GM03348 (cell line): ENCODE measurements around the gene C19orf85.
"Not testable (repeated sequence)": the region's sequence is repeated elsewhere in the genome, so short reads cannot be mapped to it uniquely, and the experiment has no call there.

Source experiments
- DNase-seq: peaks from one replicate; pipeline ENCODE4 v3.0.0; 2012; ENCODE audit warnings: low spot score

C19orf85 gene

DNA sequence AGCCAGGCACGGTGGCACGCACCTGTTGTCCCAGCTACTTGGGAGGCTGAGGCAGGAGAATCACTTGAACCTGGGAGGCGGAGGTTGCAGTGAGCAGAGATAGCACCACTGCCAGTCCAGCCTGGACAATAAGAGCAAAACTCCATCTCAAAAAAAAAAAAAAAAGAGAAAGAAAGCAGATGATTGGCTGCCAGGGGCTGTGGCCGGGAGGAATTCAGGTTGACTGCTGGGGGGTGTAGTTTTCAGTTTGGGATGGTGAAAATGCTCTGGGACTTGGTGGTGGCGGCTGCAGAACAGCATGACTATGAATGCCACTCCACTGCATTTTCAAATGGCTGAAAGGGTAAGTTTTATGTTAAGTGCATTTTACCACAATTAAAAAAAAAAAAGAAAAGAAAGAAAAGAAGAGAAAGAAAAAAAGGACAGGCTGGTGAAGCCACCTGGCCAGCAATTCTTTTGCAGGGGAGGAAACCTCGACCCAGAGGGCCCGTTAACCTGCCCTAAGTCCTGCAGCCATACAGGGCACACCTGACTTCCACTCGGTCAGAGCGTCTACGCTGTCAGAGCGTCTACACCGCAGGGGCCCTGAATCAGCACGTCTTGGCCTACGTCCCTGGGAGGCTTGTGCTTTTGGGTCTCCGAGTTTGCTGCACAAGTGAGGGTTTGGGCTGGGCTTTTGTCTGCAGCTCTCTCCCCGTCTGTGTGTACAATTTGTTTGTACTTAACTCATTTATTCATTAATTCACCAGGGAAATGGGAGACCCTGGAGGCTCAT is 6.7 kb downstream of the C19orf85 start:
- DNase-seq = no peak

DNA sequence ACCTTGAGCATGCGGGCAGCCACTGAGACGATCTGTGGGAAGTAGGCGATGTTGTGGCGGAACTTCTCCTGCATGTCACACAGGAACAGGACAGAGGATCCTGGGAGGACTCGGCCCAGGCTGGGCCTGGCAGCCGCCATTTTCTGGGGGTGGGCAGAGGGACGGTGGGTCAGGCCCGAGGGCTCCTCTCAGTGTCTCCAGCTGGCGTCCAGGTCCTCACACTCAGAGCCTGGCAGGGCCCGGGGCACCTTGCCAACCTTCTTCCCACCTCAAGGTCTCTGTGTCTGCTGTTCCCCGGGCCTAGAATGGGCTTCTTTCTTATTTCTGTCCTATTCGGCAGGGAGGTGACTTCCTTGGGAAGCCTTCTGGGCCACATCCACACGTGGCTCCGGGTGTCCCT is 8.2 kb downstream of the C19orf85 start:
- no peak for DNase-seq

DNA sequence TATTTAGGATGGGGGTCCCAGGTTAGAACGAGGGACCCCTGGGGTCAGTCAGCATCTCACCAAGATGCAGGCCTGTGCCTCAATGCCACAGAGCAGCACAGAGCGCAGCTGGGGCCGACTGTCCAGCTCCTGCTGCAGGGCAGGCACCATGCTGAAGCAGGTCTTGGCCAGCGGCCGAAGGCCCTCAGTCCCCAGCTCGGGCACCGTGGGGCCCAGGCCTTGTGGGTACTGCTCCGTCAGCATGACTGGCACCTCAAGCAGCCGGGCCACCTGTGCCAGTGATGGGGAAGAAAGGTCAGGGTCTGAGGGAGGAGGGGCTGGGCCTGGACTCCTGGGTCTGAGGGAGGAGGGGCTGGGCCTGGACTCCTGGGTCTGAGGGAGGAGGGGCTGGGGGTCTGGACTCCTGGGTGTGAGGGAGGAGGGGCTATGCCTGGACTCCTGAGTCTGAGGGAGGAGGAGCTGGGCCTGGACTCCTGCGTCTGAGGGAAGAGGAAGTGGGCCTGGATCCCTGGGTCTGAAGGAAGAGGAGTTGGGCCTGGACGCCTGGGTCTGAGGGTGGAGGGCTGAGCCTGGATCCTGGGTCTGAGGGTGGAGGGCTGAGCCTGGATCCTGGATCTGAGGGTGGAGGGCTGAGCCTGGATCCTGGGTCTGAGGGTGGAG is 8.8 kb downstream of the C19orf85 start:
- DNase-seq = no peak

DNA sequence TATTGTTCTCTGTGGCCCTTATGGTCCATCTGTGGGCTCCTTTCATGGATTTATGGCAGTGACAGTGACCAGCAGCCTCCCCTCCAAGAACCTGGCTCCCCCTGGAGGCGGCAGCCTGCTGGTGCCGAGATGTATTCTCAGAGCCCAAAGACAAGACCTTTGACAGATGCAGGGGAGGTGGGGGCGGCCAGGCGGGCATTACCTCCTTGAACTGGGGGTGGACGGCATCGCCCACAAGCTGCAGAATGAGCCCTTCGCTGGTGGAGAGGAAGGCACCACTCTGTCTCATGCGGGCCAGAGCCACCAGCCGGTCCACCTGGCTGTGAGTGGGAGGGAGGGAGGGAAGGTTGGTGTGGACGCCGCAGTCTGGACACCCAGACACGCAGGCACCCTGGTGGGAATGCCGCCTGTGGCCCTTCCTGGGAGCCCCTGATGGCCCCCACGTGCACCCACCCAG is 9.7 kb downstream of the C19orf85 start:
- peak; percentile 66 for DNase-seq

DNA sequence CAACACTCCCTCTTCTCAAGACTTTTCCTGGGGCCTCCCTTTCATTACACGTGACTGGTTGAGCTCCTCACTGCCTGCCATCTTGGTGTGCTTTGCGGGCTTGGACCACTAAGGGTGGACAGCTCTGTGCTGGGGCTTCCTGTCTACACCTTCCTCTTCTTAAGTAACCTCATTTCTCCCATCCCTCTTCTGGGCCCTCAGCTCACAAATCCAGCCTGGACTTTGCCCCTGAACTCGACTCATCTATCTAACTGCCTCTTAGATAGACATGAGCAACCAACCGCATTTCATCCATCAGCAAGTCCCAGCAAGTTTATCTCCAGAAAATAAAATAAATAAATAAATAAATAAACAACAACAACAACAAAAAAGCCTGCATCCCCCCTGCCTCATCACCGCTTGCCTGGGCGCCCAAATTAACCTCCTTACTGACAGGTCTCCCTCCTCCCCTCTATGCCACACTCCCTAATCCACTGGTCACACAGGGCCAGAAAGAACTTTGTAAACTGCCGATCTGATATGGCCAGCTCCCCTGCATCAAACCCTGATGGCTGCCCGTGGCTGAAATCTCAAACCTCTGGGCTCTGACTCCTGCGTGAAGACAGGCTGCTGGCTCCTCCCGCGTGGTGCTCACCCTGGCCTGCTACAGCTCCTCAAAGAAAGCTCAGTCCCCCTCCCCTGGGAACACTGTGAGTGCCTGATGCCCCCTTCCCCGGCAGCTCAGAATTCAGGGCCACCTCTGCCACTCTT is 10.9 kb downstream of the C19orf85 start:
- no peak for DNase-seq

DNA sequence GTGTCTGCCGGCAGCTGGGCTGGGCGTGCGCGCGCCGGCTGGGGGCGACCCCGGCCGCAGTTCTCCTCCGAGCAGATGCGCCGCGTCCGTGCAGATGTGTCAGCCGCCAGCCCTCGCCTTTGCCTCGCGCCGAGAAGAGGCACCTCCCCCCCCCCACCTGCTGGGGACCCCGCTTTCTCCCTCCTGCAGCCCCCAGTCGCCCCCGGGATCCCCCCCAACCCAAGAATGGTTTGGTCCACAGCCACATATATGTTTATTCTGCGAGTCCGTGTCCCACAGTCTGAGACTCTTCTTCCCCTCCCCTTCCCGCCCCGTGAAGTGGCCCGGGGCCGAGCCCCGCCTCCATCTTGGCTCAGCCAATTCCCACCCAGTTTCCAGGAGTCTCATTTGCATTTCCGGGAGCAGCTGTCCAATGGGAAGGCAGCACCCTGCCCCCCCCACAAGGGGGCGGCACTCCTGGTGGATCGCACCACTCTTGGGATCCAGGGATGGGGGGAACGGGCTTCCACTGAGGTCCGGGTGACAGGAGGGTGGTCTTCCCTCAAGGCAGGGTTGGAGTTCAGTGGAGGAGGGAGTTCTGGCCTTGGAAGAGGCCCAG is 11.7 kb downstream of the C19orf85 start:
- peak; percentile 80 for DNase-seq

DNA sequence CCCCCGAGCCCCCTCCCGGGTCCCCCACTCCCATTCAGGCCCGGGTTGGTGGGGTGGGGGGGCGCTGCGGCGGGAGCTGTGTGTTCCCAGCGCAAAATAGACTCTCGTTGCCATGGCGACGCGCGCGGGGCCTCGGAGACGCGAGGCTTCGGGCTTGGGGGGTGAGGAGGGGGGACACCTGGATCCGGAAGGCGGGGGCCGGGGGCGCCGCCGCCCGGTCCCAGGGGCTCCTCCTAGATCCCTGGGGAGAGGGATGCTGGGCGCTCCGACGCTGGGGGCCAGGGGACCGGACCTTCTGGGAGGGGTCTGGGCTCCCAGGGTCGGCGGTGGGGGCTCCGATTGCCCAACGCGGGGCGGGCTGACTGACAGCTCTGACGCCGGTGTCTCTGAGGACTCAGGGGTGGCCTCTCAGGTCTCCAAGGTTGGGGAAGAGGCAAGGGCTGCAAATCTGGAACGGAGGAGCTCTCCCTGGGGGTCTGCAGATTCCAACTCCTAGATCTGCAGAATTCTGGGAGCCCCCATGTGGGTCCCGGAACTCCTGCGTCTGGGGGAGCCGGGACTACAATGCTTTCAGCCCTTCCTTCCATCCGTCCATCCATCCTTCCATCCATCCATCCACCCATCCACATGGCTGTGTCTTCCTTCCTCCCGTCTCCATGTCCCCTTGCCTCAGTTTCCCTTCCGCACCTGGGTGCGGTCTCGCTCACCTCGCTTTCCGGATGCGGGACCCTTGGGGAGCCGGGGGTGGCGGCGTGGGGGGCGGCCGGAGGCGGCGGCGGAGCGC is 12.4 kb downstream of the C19orf85 start:
- no peak for DNase-seq

DNA sequence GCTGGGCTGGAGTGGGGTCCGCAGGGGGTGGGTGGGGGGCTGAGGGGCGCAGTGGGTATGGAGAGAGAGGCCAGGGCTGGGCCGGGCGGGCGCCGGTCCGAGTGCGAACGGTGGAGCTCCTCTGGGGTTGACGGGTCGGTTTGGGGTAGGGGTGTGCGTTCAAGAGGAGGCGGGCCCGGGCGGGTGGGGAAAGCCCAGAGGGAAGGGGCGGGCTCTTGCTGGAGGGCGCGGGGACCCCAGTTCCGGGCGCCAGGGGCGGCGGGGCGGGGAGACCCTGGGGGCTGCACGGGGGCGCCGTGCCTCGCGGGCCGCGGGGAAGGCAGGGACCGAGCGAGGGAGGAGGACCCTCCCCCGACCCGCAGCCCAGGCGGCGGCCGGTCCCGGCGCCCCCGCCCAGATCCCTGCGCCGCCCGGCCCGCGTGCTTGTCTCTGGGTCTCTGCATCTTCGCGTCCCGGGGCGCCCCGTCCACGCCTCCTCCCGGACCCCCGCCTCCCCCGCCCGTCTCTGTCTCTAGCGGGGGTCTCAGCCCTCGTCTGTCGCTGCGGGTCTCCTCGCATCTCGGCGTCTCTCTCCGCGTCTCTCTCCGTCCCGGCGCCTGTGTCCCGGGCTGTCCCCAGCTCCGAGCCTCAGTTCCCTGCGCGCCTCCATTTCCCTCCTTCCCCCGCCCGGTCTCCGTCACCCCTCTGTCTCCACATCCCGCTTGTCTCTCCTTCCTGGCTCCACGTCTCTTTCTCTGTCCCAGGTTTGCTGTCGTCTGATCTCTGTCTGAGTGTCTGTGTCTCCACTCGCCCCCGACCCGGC is 13.2 kb downstream of the C19orf85 start:
- DNase-seq = no peak

DNA sequence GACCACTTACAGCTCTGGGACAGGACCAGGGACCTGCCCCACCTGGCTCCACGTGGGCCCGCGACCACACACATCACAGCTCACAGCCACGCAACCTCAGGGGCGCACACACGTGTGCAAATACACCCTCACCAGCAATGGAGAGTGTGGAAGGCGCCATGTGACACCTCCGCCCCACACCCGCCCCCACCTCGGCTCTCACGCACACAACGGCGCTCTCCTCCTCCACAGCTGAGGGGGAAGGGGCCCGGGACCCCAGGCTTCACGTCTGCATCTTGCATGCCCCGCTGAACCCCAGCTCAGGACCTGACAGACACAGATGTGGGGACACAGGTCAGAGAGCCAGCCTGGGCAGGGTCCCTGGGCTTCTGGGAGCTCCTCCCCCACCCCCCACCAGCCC is 15.1 kb downstream of the C19orf85 start:
- no peak for DNase-seq

DNA sequence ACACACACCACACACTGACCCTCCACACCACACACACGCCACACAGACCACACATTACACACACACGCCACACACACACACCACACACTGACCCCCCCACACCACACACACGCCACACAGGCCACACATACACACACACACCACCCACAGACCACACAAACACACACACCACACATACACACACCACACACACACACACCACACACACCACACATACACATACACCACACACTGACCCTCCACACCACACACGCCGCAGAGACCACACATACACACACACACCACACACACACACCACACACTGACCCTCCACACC is 16.4 kb downstream of the C19orf85 start:
- DNase-seq = not testable (repeated sequence)

DNA sequence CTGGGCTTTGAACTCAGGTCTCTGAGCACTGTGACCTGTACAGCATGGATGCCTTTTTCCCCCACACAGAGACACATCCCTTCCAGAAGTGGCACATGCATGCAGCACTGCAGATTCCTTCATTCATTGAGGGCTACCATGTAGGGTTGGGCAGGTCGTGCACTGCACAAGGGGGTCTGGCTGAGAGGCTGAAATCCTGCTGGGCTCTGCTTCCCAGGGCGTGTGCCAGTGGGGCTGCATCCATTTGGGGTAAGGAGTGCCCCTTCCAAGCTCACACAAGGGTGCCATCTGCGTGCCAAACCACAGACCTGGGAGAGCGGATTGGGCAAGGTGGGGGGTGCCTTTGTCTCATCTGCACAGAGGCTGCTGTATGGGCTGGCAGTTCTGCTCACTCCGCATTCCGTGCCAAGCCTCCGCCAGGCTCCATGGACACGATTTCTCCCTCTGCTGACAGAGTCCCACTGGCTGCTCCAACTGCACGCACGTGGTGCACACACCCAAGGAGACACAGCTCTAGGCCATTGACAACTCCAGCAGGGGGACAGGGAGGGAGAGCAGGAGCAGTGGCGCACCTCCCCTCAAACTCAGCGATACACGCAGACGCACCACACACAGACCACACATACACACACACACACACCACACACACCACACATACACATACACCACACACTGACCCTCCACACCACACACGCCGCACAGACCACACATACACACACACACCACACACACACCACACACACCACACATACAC is 17.0 kb downstream of the C19orf85 start:
- DNase-seq = peak; percentile 57

DNA sequence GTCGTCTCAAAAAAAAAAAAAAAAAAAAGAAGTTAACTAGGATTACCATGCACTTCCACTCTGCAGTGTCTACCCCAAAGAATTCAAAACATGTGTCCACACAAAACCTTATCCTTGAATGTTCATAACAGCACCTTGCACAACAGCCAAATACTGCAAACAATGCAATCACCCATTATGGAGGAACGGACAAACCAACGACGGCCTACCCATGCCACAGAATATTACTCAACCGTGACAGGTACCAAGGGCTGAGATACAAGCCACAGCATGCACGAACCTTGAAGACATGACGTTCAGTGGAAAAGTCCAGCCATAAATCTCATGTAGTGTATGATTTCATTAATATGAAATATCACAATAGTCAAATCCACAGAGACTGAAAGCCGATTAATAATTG is 18.5 kb downstream of the C19orf85 start:
- DNase-seq = no peak

DNA sequence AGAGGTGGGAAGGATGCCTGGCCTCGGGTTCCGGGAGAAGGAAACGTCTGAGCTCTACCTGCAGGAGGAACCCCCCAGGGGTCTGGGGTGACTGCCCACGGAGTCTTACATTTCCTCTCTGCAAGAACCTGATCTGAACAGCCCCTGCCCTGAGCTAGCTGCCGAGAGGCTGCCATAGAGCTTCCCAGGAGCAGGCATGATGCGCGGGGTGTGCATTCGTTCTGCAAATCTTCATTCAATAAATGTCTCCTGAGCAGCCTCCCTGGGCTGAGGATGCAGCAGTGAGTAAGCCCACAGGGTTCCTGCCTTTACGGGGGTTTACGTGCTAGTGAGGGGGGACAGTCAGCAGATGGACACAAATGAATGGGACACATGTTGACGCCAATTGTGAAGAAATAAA is 19.9 kb downstream of the C19orf85 start:
- no peak for DNase-seq

DNA sequence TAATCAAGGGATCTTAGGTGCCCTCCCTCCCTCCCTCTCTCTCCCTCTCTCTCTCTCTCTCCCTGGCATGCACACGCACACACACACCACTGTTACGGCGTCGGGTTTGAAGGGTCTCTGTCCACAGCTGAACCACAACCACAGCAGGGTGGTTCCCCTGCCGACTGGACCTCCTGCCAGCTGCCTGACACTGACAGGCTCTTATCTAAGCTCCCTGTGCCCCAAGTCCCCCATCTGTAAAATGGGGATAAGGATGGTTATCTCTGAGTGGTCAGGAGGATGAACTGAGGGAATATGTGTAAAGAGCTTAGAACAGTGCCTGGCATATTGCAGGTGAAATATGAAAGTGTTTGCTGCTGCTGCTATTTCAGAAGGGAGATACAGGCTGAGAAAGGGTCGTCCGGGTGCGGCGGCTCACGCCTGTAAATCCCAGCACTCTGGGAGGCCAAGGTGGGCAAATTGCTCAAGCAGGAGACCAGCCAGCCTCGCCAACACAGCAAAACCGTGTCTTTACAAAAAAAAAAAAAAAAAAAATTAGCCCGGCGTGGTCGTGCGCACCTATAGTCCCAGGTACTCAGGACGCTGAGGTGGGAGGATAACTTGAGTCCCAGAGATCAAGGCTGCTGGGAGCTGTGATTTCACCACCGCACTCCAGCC is 20.6 kb downstream of the C19orf85 start:
- DNase-seq = no peak

DNA sequence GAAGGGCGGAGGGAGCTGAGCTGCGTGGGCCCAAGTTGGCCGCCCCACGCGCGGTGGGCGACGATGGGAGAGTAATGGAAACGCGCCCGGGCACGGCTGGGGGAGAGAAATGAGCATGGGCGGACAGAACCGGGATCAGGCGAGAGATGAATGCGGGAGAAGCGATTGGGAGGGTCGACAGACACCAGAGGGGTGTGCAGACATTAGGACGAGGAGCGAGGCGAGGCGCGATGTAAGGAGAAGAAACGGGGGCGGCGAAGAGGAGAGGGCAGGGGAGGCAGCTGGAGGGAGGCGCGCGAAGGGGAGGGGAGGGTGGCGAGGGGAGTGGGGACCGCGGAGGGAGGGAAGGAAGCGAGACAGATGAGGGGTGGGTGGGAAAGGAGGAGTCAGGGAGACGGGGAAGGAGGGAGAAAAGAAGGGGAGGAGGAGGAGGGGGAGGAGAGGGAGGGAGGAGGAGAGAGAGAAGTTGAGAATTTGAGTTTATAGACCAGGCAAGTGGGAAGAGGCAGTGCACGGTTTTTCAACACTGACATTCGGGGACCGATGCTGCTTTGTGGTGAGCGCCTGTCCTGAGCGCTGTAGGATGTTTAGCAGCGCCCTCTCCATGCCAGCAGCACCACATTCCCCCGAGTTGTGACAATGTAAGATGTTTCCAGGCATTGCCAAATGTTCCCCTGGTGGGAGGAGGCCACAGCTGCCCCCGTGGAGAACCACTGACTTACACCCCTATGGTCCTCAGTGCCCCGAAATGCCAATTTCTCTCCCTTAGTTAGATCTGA is 21.3 kb downstream of the C19orf85 start, which contains the start of gene SHISA7:
Gene SHISA7, minus strand, starts transcription at position 256 of the 779 bp plus-strand sequence. CDS start 437 bp downstream, outside the sequence.
- no peak for DNase-seq

DNA sequence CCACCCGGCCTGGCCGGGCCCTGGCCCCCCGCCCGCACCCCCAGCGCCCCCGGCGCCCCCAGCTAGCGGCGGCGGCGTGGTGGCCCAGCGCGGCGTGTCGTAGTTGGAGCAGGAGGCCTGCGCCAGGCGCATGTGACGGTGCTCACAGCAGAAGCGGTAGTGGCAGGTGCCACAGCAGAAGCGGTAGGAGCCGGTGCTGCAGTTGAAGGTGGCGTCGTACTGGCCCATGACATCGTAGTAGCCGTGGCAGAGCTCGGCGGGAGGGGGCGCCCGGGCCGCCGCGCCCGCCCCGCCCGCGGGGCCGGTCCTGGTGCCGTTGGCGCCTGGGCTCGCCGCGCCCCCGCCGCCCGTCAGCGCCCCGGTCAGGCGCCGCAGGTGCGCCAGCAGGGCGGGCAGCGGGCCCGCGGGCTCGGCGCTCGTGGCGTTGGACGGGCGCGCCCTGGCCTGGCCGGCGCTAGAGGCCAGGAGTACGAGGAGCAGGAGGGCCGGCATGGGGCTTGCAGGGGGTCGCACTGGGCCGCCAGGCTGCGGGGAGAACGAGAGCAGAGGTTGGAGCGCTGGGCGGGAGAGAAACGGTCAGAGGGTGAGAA is 22.1 kb downstream of the C19orf85 start:
- DNase-seq = no peak

DNA sequence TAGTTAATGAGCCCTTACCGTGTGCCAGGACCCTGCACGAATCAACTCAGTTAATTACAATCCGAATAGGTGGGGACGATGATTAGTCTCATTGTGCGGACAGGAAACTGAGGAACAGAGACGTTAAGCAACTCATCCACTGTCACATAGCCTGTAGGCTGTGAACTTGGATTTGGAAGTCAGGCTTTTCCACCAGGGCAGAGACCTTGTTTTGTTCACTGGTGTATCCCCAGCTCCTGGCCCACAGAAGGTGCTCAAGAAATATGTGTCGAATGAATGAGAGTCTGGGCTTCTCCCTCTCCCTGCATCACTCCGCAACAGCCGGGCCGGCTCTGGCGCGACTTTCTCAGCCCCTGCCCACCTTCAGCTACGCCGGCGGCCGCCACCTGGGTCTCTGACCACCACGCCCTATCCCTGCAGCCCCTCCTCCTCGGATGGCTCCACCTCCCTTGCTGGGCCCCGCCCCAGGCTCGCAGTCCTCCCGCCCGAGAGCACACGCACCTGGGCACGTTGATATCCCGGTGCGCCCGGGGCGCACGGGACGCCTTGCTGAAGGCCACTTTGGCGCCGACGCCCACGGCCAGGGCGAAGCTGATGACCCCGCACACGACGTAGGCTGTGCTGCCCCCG is 22.7 kb downstream of the C19orf85 start:
- no peak for DNase-seq

DNA sequence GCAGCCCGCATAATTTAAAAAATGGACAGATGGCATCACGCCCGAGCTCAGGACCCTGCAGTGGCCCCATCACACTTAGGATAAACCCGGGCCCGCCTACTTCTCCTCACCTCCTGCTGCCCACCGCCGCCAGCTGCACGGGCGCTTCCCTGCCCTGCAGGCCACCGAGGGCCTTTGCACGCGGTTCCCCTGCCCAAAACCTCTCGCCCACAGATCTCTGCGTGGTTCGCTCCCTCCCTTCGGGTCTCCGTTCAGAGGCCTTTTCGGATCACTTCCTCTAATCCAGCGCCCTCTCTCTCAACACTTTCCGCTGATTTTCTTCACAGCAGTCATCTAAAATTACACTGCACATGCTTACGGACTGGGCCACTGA is 23.2 kb downstream of the C19orf85 start:
- no peak for DNase-seq
